H1 (cell line): ENCODE data around the gene PTH1R. TPM values are rescaled to one million over a fixed set of nuclear protein-coding genes. Genes with fewer than 3 reads are reported as not detected.

Source experiments
- CHD7 ChIP-seq: fragments of 300-600 bp; sonication (generic); IDR thresholded peaks from 2 replicates; pipeline ENCODE4 v1.7.1; 2012; ENCODE audit warnings: low read length, moderate library complexity, mild to moderate bottlenecking, inconsistent platforms; ENCODE audit not compliant: insufficient replicate concordance
- polyA plus RNA-seq, 7 experiments: library from polyadenylated mRNA; depleted of rRNA in 3 of 7; stranded (reverse) in 5 of 7; unstranded in 2 of 7; fragments of >200 nt in 5 of 7; fragments of 200-250 nt in 2 of 7; gene quantifications; 1 replicate in 5 of 7; 2 replicates in 1 of 7; 4 replicates in 1 of 7; pipeline versions ENCODE4 v1.2.1 to v1.2.3, GENCODE V29; 2011 to 2013; ENCODE audit warnings: missing spikeins in 2 of 7, mixed read lengths in 2 of 7
- total RNA-seq: library from RNA; stranded (reverse); fragmentation: NEBNext Ultra II Directional; extraction: Animal tissue kit (Norgen Biotek cat#: 25700); gene quantifications from 2 replicates; pipeline ENCODE4 v1.2.1, GENCODE V29; 2021

The PTH1R gene
- total and polyA plus RNA-seq, 2 of the 8 experiments (the other 6 are each of a cell fraction or from before 2014, with no cell fraction given) = 0.57 to 1.5 TPM

GRCh38 chr3:46929324-46929723, 51.8 kb downstream of the PTH1R start (continued):
- no peak for TF ChIP-seq CHD7
- TF ChIP-seq, all 59 proteins: peak for 0
